Endodermal cell (in vitro differentiated cells): ENCODE measurements around the gene SNX3. TPM values are rescaled to one million over a fixed set of nuclear protein-coding genes. Genes with fewer than 3 reads are reported as not detected.
"Not testable (repeated sequence)": the region's sequence is repeated elsewhere in the genome, so short reads cannot be mapped to it uniquely, and the experiment has no call there.

Experiments
- DNase-seq: peaks from one replicate; pipeline ENCODE4 v3.0.0-alpha.2; 2017
- H3K27ac ChIP-seq: 2 replicates; pipeline ENCODE4 v1.5.1; 2013; ENCODE audit warnings: mild to moderate bottlenecking, low read depth, low read length, moderate library complexity
- H3K27me3 ChIP-seq: 2 replicates; pipeline ENCODE4 v1.6.1; 2013; ENCODE audit warnings: mild to moderate bottlenecking, low read length, moderate library complexity; ENCODE audit not compliant: insufficient read depth, control insufficient read depth, poor library complexity, severe bottlenecking
- H3K36me3 ChIP-seq: 2 replicates; pipeline ENCODE4 v1.7.0; 2013; ENCODE audit warnings: mild to moderate bottlenecking, low read length, moderate library complexity; ENCODE audit not compliant: control insufficient read depth, insufficient read depth
- H3K4me1 ChIP-seq: one replicate; pipeline ENCODE4 v1.7.0; 2013; ENCODE audit warnings: low read length; ENCODE audit not compliant: control insufficient read depth, insufficient read depth
- H3K4me3 ChIP-seq: 2 replicates; pipeline ENCODE4 v1.5.1; 2013; ENCODE audit warnings: mild to moderate bottlenecking, low read length, moderate library complexity
- H3K9ac ChIP-seq: 2 replicates; pipeline ENCODE4 v1.6.1; 2013; ENCODE audit warnings: mild to moderate bottlenecking, low read length, moderate library complexity; ENCODE audit not compliant: poor library complexity, severe bottlenecking; ENCODE audit errors: extremely low read depth
- H3K9me3 ChIP-seq: 2 replicates; pipeline ENCODE4 v1.6.1; 2013; ENCODE audit warnings: mild to moderate bottlenecking, low read length, moderate library complexity; ENCODE audit not compliant: control insufficient read depth
- H3K27ac Mint-ChIP-seq: 2 replicates; pipeline ENCODE4 v1.8.0; 2020; ENCODE audit warnings: mixed read lengths
- H3K27me3 Mint-ChIP-seq: 2 replicates; pipeline ENCODE4 v1.8.0; 2021; ENCODE audit warnings: mild to moderate bottlenecking, mixed read lengths; ENCODE audit not compliant: insufficient read depth
- H3K36me3 Mint-ChIP-seq: 2 replicates; pipeline ENCODE4 v1.8.0; 2020; ENCODE audit warnings: low read depth, mixed read lengths
- H3K4me1 Mint-ChIP-seq: 2 replicates; pipeline ENCODE4 v1.8.0; 2020; ENCODE audit warnings: mixed read lengths
- H3K4me3 Mint-ChIP-seq: 2 replicates; pipeline ENCODE4 v1.8.0; 2020; ENCODE audit warnings: mild to moderate bottlenecking, moderate library complexity, mixed read lengths
- H3K9me3 Mint-ChIP-seq: 2 replicates; pipeline ENCODE4 v1.8.0; 2020; ENCODE audit warnings: mild to moderate bottlenecking, mixed read lengths
- CTCF ChIP-seq: fragments of 200-600 bp; sonication (generic); conservative IDR thresholded peaks from 2 replicates; pipeline ENCODE4 v1.5.0; 2021; ENCODE audit warnings: antibody characterized with exemption, mild to moderate bottlenecking
- WGBS, 2 experiments: methylation state at CpG; one replicate each; pipeline versions ENCODE4 v1.1.5 to v1.1.7; 2013; ENCODE audit warnings: missing lambda C conversion rate in 2 of 2, mixed read lengths in 1 of 2; ENCODE audit not compliant: insufficient coverage in 1 of 2, insufficient read length in 1 of 2; 5-methylcytosine and 5-hydroxymethylcytosine counted together
- total RNA-seq, 2 donors: library from RNA; stranded (reverse); fragmentation: NEBNext Ultra II Directional in 1 of 2; extraction: Animal tissue kit (Norgen Biotek cat#: 25700) in 1 of 2; gene quantifications; 2 replicates in 1 of 2; 3 replicates in 1 of 2; pipeline ENCODE4 v1.2.1, GENCODE V29; 2021

The SNX3 gene
- total RNA-seq, 2 donors from 2014 or later = 79.2 TPM

GRCh38 chr6:108277295-108277694 lies 16.5 kb upstream of the SNX3 start:
- Histone ChIP-seq H3K4me3 (no peak overlapping the region), H3K36me3 (no peaks in the 10 kb centered on the region), H3K9ac (no peak overlapping the region), H3K4me1 (peaks cover 6% of the 10 kb centered on the region), H3K27ac (no peak overlapping the region), H3K27me3 (no peaks in the 10 kb centered on the region), H3K9me3 (no peaks in the 10 kb centered on the region)
- DNase-seq = no peak
- no peak overlapping the region for H3K4me3 Mint-ChIP-seq
- H3K36me3 Mint-ChIP-seq = no peaks in the 10 kb centered on the region
- H3K4me1 Mint-ChIP-seq = peaks cover 19% of the 10 kb centered on the region
- TF ChIP-seq CTCF = no peak
- H3K27ac Mint-ChIP-seq = no peak overlapping the region
- no peaks in the 10 kb centered on the region for H3K27me3 Mint-ChIP-seq
- WGBS, 2 experiments = 75 to 88% methylated on average over 1 of the region's 1 CpG
- no peaks in the 10 kb centered on the region for H3K9me3 Mint-ChIP-seq

GRCh38 chr6:108275976-108276375 lies 15.1 kb upstream of the SNX3 start:
- Histone ChIP-seq H3K36me3 (no peaks in the 10 kb centered on the region), H3K9ac (no peak overlapping the region), H3K4me1 (peaks cover 6% of the 10 kb centered on the region), H3K4me3 (no peak overlapping the region), H3K27ac (no peak overlapping the region), H3K9me3 (no peaks in the 10 kb centered on the region), H3K27me3 (no peaks in the 10 kb centered on the region)
- Mint-ChIP-seq H3K27me3 (no peaks in the 10 kb centered on the region), H3K36me3 (no peaks in the 10 kb centered on the region), H3K4me3 (no peak overlapping the region), H3K9me3 (no peaks in the 10 kb centered on the region), H3K4me1 (peaks cover 19% of the 10 kb centered on the region), H3K27ac (no peak overlapping the region)
- DNase-seq = no peak
- no peak for TF ChIP-seq CTCF
- WGBS, 2 experiments = 77 to 93% methylated on average over 2 of the region's 2 CpGs

DNA sequence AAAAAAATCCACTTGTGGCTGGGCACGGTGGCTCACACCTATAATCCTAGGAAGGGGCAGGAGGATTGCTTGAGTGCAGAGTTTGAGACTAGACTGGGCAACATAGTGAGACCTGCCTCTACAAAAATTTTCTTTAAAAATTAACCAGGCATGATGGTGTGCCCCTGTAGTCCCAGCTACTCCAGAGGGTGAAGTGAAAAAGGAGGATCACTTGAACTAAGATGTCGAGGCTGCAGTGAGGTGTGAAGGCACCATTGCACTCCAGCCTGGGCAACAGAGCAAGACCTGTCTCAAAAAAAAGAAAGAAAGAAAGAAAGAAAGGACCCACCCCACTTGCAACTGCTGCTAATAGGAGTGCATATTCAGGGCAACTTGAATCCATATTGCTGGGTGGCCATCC lies 13.7 kb upstream of the SNX3 start:
- Mint-ChIP-seq H3K36me3 (no peaks in the 10 kb centered on the region), H3K4me3 (no peak overlapping the region), H3K27me3 (no peaks in the 10 kb centered on the region), H3K9me3 (peaks cover 2% of the 10 kb centered on the region), H3K4me1 (peaks cover 11% of the 10 kb centered on the region), H3K27ac (no peak overlapping the region)
- no peak overlapping the region for H3K4me3 ChIP-seq
- no peak for TF ChIP-seq CTCF
- WGBS, 2 experiments = 83 to 90% methylated on average over 1 to 2 of the region's 2 CpGs
- H3K4me1 ChIP-seq = peaks cover 6% of the 10 kb centered on the region
- H3K9me3 ChIP-seq = no peaks in the 10 kb centered on the region
- no peak for DNase-seq
- H3K9ac ChIP-seq = no peak overlapping the region
- no peaks in the 10 kb centered on the region for H3K27me3 ChIP-seq
- no peak overlapping the region for H3K27ac ChIP-seq
- no peaks in the 10 kb centered on the region for H3K36me3 ChIP-seq

DNA sequence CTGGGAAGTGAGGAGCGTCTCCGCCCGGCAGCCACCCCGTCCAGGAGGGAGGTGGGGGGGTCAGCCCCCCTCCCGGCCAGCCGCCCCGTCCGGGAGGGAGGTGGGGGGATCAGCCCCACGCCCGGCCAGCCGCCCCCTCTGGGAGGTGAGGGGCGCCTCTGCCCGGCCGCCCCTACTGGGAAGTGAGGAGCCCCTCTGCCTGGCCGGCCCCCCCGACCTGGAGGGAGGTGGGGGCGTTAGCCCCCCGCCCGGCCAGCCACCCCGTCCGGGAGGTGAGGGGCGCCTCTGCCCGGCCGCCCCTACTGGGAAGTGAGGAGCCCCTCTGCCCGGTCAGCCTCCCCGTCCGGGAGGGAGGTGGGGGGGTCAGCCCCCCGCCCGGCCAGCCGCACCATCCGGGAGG lies 9.1 kb upstream of the SNX3 start:
- H3K4me3 ChIP-seq, H3K27me3 ChIP-seq, H3K4me1 ChIP-seq, H3K36me3 Mint-ChIP-seq, H3K27ac Mint-ChIP-seq, H3K27ac ChIP-seq, H3K36me3 ChIP-seq, DNase-seq, H3K9ac ChIP-seq, H3K4me1 Mint-ChIP-seq, H3K4me3 Mint-ChIP-seq, H3K9me3 Mint-ChIP-seq, H3K9me3 ChIP-seq, H3K27me3 Mint-ChIP-seq: not testable (repeated sequence)
- 97% methylated on average over 26 of the region's 31 CpGs; no CpG with 5 or more reads in 1 of the 2 experiments for WGBS, 2 experiments
